Spleen (tissue), 7 donors: Measurements from ENCODE around the gene INO80.

Source experiments
- CTCF ChIP-seq, 11 experiments: fragments of 200-600 bp in 7 of 11; fragments of 450-650 bp in 4 of 11; sonication (generic) in 4 of 11; IDR thresholded peaks in 8 of 11; conservative IDR thresholded peaks in 3 of 11; 1 replicate in 7 of 11; 2 replicates in 4 of 11; pipeline versions ENCODE4 v1.4.0 to v1.8.0; 2016 to 2021; ENCODE audit warnings: antibody characterized with exemption in 11 of 11, inconsistent platforms in 4 of 11, mild to moderate bottlenecking in 1 of 11
- POLR2A ChIP-seq, 3 donors: fragments of 450-650 bp; IDR thresholded peaks; one replicate each; pipeline ENCODE4 v1.5.1; 2017; ENCODE audit warnings: antibody characterized with exemption in 3 of 3, mild to moderate bottlenecking in 1 of 3
- POLR2AphosphoS5 ChIP-seq, 3 donors: sonication (generic); formaldehyde crosslinking; IDR thresholded peaks; one replicate each; pipeline ENCODE4 v1.5.1; 2017; ENCODE audit warnings: antibody characterized with exemption in 3 of 3
- donor health status: DM: no; HTN: no; CAD: no; lungs with moderate emphysema.
- donor health status: DM: no; HTN: no; CAD: no.
- donor health status: DM: no; HTN: no; CAD: no.

GRCh38 chr15:40942878-40943277 lies 173.2 kb downstream of the INO80 start:
- TF ChIP-seq POLR2AphosphoS5 (IDR thresholded peaks at IDR 0.05) = no peak
- TF ChIP-seq CTCF (IDR thresholded peaks at IDR 0.05 in 8 of 11, conservative IDR thresholded peaks at IDR 0.05 in 3 of 11) = no peak
- no peak for TF ChIP-seq POLR2A (IDR thresholded peaks at IDR 0.05)
